Activated T-helper 1 cell treated with anti-CD3 and anti-CD28 coated beads, Interleukin-2, amount 50 U/mL, for 16 hours (primary cell): ENCODE results near the gene SPTLC2.
"Not testable (repeated sequence)": the region's sequence is repeated elsewhere in the genome, so short reads cannot be mapped to it uniquely, and the experiment has no call there.

Source experiments
- DNase-seq, 2 donors: peaks; one replicate each; pipeline ENCODE4 v3.0.0-alpha.2; 2020; ENCODE audit warnings: low read depth in 1 of 2, low spot score in 1 of 2

The SPTLC2 gene

GRCh38 chr14:77590845-77591485 lies 25.5 kb downstream of the SPTLC2 start:
- DNase-seq: no peak

- no peak for DNase-seq
Observed at GRCh38 chr14:77589099-77589498, 27.3 kb downstream of the SPTLC2 start.

- DNase-seq: not testable (repeated sequence)
Observed at GRCh38 chr14:77588411-77589025, 27.9 kb downstream of the SPTLC2 start.

- DNase-seq: no peak
Observed at GRCh38 chr14:77585385-77585784, 31.1 kb downstream of the SPTLC2 start.

- no peak for DNase-seq
Observed at GRCh38 chr14:77584809-77585208, 31.6 kb downstream of the SPTLC2 start.

- DNase-seq: no peak
Observed at GRCh38 chr14:77583657-77584056, 32.8 kb downstream of the SPTLC2 start.

- DNase-seq: no peak
Observed at GRCh38 chr14:77582511-77582910, 33.9 kb downstream of the SPTLC2 start.

GRCh38 chr14:77580964-77581505 lies 35.4 kb downstream of the SPTLC2 start:
- DNase-seq: no peak

- DNase-seq: no peak
Observed at GRCh38 chr14:77580477-77580876, 36.0 kb downstream of the SPTLC2 start.

- DNase-seq: no peak
Observed at GRCh38 chr14:77579780-77580179, 36.7 kb downstream of the SPTLC2 start.

GRCh38 chr14:77579065-77579464 lies 37.4 kb downstream of the SPTLC2 start:
- no peak for DNase-seq

GRCh38 chr14:77574446-77575115 lies 41.9 kb downstream of the SPTLC2 start:
- DNase-seq: no peak

GRCh38 chr14:77573964-77574363 lies 42.5 kb downstream of the SPTLC2 start:
- no peak for DNase-seq

GRCh38 chr14:77570706-77571268 lies 45.6 kb downstream of the SPTLC2 start:
- DNase-seq: no peak

GRCh38 chr14:77565994-77566305 lies 50.5 kb downstream of the SPTLC2 start:
- DNase-seq: no peak

GRCh38 chr14:77565289-77565993 lies 51.0 kb downstream of the SPTLC2 start:
- DNase-seq: no peak

- no peak for DNase-seq
Observed at GRCh38 chr14:77562681-77563080, 53.8 kb downstream of the SPTLC2 start.

GRCh38 chr14:77561881-77562280 lies 54.6 kb downstream of the SPTLC2 start:
- DNase-seq: no peak

GRCh38 chr14:77559381-77559780 lies 57.1 kb downstream of the SPTLC2 start:
- no peak for DNase-seq

GRCh38 chr14:77557391-77557790 lies 59.0 kb downstream of the SPTLC2 start:
- DNase-seq: no peak

GRCh38 chr14:77556946-77557345 lies 59.5 kb downstream of the SPTLC2 start:
- DNase-seq: no peak
